ENCODE results near the gene TTPAL.

TTPAL gene

GRCh38 chr20:44432618-44433577 lies 42.8 kb upstream of the TTPAL start:
- DNase-seq = no peak
- H3K4me1 ChIP-seq = no peaks in the 10 kb centered on the region
- H3K4me3 ChIP-seq (ENCODE audit: low read depth, low read length) = no peak overlapping the region
- no peaks in the 10 kb centered on the region for H3K9me3 ChIP-seq
- TF ChIP-seq CTCF (IDR thresholded peaks at IDR 0.05; ENCODE audit: low read depth, low read length) = no peak
- no peaks in the 10 kb centered on the region for H3K36me3 ChIP-seq
- H3K27me3 ChIP-seq = no peaks in the 10 kb centered on the region

- no peaks in the 10 kb centered on the region for H3K27me3 ChIP-seq
- DNase-seq = no peak
- no peak overlapping the region for H3K4me3 ChIP-seq (ENCODE audit: low read depth, low read length)
- no peak for TF ChIP-seq CTCF (IDR thresholded peaks at IDR 0.05; ENCODE audit: low read depth, low read length)
- H3K9me3 ChIP-seq = no peaks in the 10 kb centered on the region
- H3K4me1 ChIP-seq = no peaks in the 10 kb centered on the region
- H3K36me3 ChIP-seq = no peaks in the 10 kb centered on the region
Measured at GRCh38 chr20:44433751-44434538, 41.7 kb upstream of the TTPAL start.

GRCh38 chr20:44435630-44436335 lies 39.9 kb upstream of the TTPAL start:
- no peaks in the 10 kb centered on the region for H3K36me3 ChIP-seq
- H3K9me3 ChIP-seq = no peaks in the 10 kb centered on the region
- DNase-seq = no peak
- no peaks in the 10 kb centered on the region for H3K27me3 ChIP-seq
- no peak overlapping the region for H3K4me3 ChIP-seq (ENCODE audit: low read depth, low read length)
- no peak for TF ChIP-seq CTCF (IDR thresholded peaks at IDR 0.05; ENCODE audit: low read depth, low read length)
- H3K4me1 ChIP-seq = no peaks in the 10 kb centered on the region

GRCh38 chr20:44436393-44436792 lies 39.3 kb upstream of the TTPAL start:
- no peak for DNase-seq
- Histone ChIP-seq H3K4me1 (no peaks in the 10 kb centered on the region), H3K9me3 (no peaks in the 10 kb centered on the region), H3K4me3 (ENCODE audit: low read depth, low read length) (no peak overlapping the region), H3K36me3 (no peaks in the 10 kb centered on the region), H3K27me3 (no peaks in the 10 kb centered on the region)
- TF ChIP-seq CTCF (IDR thresholded peaks at IDR 0.05; ENCODE audit: low read depth, low read length) = no peak

GRCh38 chr20:44437497-44437896 lies 38.2 kb upstream of the TTPAL start:
- H3K4me1 ChIP-seq = no peaks in the 10 kb centered on the region
- H3K9me3 ChIP-seq = no peaks in the 10 kb centered on the region
- no peak for DNase-seq
- H3K4me3 ChIP-seq (ENCODE audit: low read depth, low read length) = no peak overlapping the region
- no peaks in the 10 kb centered on the region for H3K36me3 ChIP-seq
- H3K27me3 ChIP-seq = no peaks in the 10 kb centered on the region
- no peak for TF ChIP-seq CTCF (IDR thresholded peaks at IDR 0.05; ENCODE audit: low read depth, low read length)
